Activated CD4-positive, CD25-positive, alpha-beta regulatory T cell (primary cell): ENCODE measurements around the gene SFXN1.
A peak's percentile ranks its signal among the peaks of the same experiment; 100 is the strongest.
"Not testable (repeated sequence)": the region's sequence is repeated elsewhere in the genome, so short reads cannot be mapped to it uniquely, and the experiment has no call there.

Experiments
- DNase-seq, 4 experiments: peaks; one replicate each; lab custom pipeline; 2025; lab: John Stamatoyannopoulos, UW

The SFXN1 gene

DNA sequence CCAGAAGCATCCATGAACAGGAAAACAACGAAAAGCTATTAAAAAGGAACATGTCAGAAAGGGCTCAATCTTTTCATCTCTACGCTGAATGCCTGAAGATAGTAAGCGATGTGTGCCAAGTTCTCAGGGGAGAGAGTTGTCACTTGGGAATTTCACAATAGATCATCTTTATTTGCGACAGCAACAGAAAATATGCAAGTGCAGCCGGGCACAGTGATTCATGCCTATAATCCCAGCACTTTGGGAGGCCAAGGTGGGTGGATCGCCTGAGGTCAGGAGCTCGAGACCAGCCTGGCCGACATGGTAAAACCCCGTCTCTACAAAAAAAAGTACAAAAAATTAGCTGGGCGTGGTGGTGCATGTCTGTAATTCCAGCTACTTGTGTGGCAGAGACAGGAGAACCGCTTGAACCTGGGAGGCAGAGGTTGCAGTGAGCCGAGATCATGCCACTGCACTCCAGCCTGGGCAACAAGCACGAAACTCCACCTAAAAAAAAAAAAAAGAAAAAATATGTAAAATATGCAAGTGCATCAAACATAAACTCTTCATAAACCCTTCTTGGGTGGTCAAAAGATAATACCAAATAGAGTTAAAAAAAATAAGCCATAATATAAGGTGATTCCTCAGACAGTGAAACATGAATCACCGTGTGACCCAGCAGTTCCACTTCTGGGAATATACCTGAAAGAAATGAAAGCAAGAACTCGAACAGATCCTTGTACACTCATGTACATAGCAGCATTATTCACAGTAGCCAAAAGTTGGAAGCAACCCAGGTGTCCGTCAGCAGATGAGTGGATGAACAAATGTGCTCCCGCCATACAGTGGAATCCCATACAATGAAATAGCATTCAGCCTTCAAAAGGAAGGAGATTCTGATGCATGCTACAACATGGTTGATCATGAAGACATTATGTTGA is 16.2 kb downstream of the SFXN1 start:
- DNase-seq: no peak

DNA sequence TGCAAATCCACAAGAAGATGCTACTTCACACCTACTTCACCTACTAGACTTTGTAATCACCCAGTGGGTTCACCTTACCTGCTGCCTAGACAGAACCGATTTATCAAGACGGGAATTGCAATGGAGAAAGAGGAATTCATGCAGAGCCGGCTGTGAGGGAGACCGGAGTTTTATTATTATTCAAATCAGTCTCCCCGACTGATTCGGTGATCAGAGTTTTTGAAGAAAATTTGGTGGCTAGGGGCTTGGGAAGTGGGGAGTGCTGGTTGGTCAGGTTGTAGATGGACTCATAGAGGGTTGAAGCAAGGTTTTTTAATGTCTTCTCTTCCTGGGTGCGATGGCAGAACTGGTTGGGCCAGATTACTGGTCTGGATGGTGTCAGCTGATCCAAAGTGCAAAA is 23.4 kb downstream of the SFXN1 start:
- DNase-seq: no peak

DNA sequence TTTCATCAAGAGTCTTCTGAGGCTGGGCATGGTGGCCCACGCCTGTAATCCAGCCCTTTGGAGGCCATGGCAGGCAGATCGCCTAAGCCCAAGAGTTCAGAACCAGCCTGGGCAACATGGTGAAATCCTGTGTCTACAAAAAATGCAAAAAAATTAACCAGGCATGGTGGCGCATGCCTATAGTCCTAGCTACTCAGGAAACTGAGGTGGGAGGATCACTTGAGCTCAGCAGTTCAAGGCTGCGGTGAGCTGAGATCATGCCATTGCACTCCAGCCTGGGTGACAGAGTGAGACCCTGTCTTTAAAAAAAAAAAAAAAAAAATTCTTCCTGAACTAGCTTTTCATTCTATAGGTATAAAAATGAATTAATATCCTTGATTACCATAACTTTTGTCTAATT is 29.3 kb downstream of the SFXN1 start:
- DNase-seq: not testable (repeated sequence)

DNA sequence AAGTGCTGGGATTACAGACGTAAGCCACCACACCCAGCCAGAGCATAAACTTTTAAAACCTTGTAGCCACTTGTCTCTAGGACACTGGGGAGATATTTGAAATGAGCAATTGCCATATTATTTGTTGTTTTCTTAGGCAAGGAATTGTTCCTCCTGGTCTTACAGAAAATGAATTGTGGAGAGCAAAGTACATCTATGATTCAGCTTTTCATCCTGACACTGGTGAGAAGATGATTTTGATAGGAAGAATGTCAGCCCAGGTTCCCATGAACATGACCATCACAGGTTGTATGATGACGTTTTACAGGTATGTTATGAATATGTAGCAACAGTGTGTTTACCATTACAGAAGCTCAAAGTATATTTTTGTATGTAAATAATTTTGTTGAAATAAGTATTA is 30.5 kb downstream of the SFXN1 start:
- no peak for DNase-seq

DNA sequence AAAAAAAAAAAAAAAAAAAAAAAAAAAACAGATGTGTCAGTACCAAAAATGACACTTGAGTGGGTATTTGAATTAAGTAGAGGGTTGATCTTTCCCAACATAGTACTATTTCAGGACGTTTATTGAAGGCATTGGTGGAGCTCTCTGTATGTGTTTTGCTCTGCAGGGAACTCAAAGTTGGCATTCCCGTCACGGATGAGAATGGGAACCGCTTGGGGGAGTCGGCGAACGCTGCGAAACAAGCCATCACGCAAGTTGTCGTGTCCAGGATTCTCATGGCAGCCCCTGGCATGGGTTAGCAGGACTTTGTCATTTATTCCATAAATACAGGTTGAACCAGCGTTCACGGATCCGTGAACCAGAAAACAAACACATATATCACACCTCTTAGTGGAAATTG is 34.9 kb downstream of the SFXN1 start:
- DNase-seq: no peak

DNA sequence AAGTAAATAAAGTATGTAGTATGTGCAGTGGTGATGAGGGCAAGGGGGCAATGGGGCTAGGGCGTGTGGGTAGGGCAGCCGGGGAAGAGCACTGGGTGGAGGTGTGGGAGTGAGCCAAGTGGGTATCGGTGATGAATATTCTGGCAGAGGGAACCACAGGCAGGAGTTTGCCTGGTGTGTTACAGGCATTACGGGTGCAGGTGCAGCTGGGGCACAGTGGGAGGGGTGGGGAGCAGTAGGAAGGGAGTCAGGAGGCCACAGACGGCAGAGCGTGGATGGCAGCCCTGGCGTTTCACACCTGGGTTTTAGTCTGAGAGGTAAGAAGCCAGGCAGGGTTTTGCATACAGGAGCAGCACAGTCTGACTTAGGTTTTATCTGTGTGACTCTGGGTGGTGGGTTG is 35.4 kb downstream of the SFXN1 start:
- DNase-seq: no peak

DNA sequence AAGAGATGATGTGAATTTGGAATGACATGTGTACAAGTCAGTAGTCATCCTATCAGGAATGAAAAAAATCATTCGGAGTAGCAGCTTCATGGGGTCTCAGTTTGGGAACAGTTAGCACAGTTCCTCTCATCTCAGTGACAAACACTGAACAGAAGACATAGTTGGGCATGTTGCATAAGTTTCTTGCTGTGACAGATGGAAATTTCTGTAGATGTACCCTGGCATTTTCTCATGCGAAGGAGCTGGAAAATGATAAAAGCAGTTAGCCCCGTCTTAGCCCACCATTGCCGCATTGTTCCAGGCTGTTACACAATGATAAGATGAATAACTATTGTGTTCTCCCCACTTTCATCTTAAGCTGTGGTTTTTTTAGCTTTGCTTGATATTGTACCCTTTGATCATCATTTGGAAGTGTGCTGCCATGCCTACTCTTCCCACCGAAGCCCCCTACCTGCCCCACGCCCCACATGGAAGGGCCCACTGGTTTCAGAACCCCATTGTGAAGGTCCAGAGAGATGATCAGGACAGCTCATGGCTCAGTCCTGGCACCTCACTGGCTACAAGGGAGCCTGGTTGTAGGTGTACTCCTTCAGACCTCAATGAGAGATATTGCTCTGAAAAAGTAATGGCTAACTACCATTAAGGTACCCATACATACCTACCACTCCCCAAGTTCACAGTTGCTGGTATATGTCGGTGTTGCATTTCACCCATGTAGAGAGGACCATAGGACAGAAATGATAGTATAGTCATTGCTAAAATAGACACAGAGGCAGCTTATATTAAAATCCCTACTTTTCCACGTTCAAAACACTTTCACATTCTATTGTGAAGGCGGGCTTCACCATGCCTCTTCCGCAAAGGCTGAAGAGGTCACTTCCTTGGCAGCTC is 38.8 kb downstream of the SFXN1 start:
- DNase-seq: no peak

DNA sequence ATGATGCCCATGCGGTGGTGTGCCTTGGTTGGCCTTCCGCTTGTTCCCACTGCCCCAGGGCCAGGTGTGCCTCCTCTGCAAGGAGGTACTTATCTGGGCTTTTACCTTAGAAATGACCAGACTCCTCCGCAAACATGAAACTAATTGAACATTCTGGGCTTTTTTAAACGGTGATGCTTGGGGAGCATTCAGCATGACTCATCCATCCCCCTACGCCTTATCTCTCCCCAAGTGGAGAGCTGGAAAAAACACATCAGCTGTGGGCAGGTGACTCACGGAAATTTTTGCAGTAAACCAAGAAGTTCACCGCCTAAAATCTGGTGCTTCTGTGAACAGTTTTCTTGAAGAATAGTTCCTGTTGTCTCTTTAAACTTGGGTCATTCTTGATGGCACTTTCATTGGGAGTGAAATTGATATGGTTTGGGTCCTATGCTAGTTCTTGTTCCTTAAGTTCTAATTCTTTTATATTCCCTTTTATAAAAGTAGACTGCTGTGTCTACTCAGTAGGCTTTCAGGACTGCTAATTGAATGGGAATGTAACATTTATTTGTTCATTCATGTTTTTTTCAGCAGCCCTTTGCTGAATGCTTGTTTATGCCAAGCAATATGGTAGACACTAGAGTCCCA is 39.6 kb downstream of the SFXN1 start:
- peak in 2 of 4 experiments; percentile 36 to 69 for DNase-seq

DNA sequence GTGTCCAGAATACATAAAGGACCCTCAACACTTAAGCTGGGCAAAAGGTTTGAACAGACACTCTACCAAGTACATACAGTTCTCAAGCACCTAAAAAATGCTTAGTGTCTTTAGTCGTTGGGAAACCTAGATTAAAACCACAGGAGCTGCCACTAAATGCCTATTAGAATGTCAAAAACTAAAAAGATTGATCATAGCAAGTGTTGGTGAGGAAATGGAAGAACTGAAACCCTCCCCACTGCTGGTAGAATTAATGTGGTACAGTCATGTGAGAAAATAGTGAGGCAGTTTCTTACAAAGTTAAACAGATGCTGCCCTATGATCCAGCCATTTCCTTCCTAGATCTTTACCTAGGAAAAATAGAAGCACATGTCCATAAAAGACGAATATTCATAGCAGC is 40.6 kb downstream of the SFXN1 start:
- DNase-seq: no peak

DNA sequence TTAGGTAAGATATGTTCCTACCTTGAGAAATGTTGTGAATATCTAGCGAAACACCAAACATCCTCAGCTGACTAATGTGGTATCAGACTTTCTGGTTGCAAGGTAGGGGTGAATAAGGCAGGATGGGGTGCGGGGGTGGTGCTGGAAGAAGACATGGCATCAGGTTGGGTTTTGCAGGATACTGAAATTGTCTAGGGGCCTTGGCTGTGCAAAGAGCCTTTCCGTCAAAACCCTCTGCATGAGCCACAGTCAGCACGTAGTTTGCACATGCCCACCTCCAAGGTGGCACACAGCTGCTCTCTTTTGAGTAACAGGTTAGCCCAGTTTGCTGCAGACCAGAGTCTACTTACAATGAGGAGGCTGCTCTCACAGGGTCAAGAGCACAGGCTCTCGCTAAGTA is 42.0 kb downstream of the SFXN1 start:
- DNase-seq: no peak

DNA sequence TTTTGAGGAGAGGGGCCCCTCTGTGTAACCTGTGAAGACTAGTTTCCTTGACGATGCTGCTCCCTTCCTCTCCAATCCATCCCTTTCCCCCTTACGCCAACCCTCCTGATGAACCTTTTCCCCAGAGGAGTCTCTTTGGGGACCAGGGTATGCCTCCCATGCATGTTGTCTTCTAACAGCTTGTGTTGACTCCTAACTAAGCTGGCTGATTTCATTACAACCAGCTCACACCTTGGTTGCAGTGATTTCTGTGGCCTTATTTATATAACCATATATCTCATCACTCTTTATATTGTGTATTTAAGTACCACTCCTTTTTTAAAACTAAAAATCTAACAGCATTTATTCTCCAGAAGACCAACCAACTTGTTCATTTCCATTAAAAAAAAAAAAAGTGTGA is 42.5 kb downstream of the SFXN1 start:
- DNase-seq: no peak

DNA sequence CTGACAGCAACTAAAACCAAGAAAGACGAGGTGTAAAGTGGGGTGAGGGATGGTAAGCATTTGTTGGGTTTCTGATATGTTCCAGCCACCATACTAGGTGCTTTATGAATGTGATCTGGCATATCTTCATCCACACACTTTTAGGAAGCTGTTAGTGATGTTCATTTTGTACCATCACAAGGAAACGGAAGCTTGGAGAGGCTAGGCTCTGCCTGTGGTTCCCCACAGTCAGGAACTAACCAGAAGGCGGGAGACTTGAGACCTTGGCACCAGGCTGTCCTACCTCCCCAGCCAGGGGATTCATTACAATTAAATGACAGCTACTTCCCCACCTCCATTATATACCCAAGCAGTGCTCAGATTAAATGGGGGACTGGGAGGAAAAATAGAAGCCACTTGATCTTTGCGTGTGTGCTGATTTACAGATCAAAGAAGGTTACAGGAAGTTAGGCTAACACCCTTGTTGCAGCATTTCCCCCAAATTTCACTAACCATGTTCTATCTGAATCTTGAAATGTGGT is 43.0 kb downstream of the SFXN1 start:
- DNase-seq: no peak

DNA sequence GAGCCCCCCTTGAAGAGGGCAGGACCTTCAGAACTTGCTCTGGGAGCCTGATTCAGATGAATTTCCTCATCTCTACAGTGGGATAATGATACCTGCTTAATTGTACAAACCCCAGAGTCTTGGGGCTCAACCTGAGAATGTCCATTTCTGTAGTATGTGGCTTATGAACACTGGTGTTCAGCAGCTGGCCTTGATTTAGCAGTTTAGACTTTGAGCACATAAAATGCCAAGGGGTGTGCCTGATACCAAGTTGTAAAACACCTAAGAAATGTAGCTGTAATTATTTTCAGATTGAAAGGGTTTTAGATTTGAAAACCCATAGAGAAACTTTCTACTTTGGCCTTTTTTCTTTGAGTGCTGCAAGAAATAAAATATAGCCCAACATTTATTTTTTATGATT is 44.9 kb downstream of the SFXN1 start:
- no peak for DNase-seq

DNA sequence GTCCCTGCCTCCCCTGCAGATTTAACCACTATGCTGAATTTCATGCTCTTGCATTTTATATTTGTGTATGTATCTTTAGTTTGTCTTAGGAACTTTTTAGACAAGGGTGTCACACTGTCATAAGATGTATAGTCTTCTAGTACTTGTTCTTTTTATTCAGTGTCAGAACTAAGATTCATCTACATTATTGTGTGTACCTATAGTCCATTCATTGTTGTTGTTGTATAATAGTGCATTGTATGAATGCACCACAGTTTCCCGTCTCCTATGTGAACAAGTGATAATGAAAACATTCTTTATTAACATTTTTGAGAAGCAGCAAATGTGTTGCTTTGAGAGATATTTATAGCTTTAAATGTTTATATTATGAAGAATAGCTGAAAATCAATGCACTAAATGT is 45.9 kb downstream of the SFXN1 start:
- DNase-seq: no peak

DNA sequence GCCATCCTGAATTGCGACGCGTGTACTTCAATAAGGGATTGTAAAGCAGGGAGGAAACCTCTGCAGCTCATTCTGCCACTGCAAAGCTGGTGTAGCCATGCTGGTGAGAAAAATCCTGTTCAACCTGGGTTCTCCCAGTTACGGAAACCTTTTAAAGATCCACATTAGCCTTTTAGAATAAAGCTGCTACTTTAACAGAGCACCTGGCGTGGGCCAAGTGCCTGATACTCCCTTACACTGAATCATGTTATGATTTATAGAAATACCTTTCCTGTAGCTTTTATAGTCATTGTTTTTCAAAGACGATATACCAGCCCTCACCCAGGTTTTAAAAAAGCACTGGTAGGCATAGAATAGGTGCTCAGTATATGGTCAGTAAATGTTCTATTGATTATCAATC is 48.3 kb downstream of the SFXN1 start:
- DNase-seq: no peak

DNA sequence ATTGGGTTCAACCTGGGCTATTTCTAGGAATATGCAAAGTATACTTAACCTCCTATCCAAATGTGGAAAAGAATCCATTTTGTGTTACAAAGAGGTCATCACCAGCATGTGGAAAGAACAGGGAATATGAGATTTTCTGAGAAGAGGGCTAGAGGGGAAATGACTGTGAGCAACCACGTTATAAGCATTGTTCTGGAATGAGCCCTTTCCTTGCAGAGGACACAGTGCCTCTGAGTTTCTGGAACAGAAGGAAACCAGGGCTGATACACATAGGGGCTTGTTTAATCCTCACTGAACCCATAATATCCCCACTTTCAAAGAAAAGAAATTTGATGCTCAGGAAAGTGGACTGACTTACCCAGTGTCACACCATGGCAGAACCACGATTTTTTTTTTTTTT is 53.0 kb downstream of the SFXN1 start:
- no peak for DNase-seq

DNA sequence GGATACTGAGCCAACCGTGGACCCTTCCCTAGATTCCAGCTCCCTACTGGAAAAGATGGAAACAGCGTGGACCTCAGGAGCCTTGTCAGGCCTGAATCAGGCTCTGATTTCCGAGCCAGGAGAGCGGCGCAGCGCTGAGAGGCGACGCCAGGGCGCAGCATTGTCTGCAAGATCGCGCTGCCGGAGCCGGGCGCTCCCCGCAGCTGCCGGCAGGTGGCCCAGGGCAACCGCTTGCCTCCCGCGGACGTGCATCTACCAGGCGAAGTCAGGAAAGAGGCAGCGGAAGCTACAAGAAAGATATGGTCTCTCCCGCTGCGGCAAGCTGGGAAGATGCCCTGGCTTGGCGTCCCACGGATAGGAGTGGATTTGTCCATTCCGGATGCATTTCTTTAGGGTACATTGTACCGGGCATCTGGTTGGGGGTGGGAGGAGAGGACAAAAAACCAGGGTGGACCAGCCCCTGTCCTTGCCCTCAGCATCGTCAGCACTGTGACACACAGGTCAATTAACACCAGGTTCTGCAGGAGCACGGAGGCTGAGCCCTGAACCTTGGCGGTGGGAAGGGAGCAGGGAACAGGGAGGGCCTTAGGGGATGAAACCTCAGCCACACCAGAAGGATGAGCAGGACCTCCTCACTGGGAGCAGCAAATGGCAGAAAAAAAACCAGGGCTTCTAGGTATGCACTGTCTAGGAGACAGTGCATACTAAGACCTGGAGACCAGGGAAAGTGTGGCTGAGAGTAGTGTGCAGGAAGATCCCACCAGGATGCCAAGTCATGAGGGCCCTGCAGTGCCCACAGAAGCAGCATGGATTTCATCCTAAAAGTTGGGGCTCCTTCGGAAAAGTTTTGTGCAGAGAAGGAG is 55.9 kb downstream of the SFXN1 start:
- peak; percentile 67 to 75 (median 70) for DNase-seq

DNA sequence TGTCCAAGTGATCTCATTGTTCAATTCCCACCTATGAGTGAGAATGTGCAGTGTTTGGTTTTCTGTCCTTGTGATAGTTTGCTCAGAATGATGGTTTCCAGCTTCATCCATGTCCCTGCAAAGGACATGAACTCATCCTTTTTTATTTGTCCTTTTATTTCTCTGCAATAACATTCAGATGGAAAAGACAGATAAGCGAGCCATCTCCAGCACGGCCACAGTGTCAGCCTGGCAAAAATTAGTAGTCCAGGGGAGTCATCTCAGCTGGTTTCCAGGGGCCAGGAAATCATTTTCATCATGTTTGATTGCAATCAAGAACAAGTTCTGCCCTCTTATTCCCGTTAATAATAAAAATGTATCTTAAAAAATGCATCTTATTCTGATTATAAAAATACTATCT is 57.0 kb downstream of the SFXN1 start:
- DNase-seq: not testable (repeated sequence)

DNA sequence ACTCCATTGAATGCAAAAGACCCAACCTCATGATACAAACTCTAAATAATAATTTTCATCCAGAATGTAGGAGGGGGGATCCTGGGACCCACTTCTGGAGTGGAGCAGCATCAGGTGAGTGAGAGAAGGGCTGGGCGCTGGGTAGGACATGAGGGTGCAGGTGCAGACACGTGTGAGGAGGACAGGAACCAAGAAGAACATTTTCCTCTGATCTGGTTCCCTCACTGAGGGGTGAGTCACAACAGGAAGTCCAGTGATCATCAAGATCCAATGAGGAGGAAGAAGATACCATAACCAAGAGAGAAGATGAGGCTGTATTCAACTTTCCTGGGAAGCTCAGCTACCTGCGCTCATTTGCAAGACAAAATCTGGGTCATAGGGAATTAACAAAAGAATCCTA is 57.4 kb downstream of the SFXN1 start:
- no peak for DNase-seq

DNA sequence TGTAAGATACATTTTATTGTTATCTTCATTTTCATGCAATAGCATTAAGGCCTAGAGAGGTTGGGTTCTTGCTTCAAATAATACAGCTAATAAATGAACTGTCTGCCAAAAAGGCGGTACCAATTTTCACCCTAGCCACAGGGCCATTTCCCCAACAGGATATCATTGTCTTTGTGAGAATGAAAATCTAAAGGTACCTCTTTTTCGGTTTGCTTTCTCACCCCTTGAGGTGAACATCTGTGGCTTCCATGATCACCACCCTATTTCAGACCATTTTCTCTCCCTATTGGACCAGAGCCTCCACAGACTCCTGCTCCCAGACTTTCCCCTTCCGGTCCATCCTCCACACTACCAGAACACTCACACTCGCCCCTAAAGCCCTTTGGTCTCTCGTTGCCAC is 60.2 kb downstream of the SFXN1 start:
- no peak for DNase-seq

DNA sequence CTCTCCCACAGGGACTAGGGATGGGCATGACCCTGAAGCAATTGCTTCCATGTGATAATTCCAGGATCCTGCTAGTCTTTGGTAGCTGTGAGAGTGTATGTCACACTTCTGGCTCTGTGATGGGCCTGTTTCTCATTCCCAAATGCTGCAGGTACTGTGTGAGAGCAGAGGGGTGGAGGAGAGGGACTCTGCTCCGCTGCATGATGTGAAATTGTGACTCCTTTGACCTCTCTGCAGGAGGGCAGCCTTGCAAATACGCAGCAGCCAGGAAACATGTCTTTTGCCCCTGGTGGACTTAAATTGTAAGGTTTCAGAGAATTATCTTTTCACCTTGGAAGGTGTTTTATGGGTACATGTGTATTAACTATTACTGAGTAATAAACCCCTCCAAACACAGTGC is 61.6 kb downstream of the SFXN1 start:
- no peak for DNase-seq
